Fibroblast of lung (primary cell): ENCODE measurements around the gene TLN1.

Experiments
- CTCF ChIP-seq, 2 donors: IDR thresholded peaks in 1 of 2; conservative IDR thresholded peaks in 1 of 2; 1 replicate in 1 of 2; 2 replicates in 1 of 2; pipeline ENCODE4 v1.5.1; 2011 to 2012; ENCODE audit warnings: low read length in 2 of 2, control low read depth in 1 of 2, inconsistent platforms in 1 of 2, low read depth in 1 of 2, mild to moderate bottlenecking in 1 of 2
- EZH2 ChIP-seq: IDR thresholded peaks from 2 replicates; pipeline ENCODE4 v1.5.1; 2012; ENCODE audit warnings: low read length, control low read depth, mild to moderate bottlenecking; ENCODE audit errors: missing control alignments

GRCh38 chr9:35675732-35676392 is 56.1 kb downstream of the TLN1 start:
- no peak for TF ChIP-seq CTCF (conservative IDR thresholded peaks at IDR 0.05 in 1 of 2, IDR thresholded peaks at IDR 0.05 in 1 of 2; ENCODE audit: low read depth in 1 of 2, low read length in 2 of 2)
- TF ChIP-seq EZH2, result no peak
